HG03280 (cell line): Measurements from ENCODE around the gene PKD2L2.
"Not testable (repeated sequence)": the region's sequence is repeated elsewhere in the genome, so short reads cannot be mapped to it uniquely, and the experiment has no call there.

Experiments
- ATAC-seq: cut with Tn5 transposase; IDR thresholded peaks from one replicate; pipeline ENCODE4 v1.9.1; 2021; ENCODE audit warnings: mild to moderate bottlenecking, moderate library complexity; ENCODE audit not compliant: unreplicated experiment

Gene PKD2L2

GRCh38 chr5:137954131-137954879 is 65.0 kb downstream of the PKD2L2 start:
- ATAC-seq: no peak

- ATAC-seq: no peak
Measured at GRCh38 chr5:137957948-137958347, 68.7 kb downstream of the PKD2L2 start.

- no peak for ATAC-seq
Measured at GRCh38 chr5:137959488-137959887, 70.2 kb downstream of the PKD2L2 start.

GRCh38 chr5:137960141-137960540 is 70.9 kb downstream of the PKD2L2 start:
- no peak for ATAC-seq

- ATAC-seq: no peak
Measured at GRCh38 chr5:137960819-137961218, 71.6 kb downstream of the PKD2L2 start.

GRCh38 chr5:137970384-137970783 is 81.1 kb downstream of the PKD2L2 start:
- not testable (repeated sequence) for ATAC-seq

GRCh38 chr5:137975208-137975607 is 86.0 kb downstream of the PKD2L2 start:
- ATAC-seq: no peak

- no peak for ATAC-seq
Measured at GRCh38 chr5:137989419-137989818, 100.2 kb downstream of the PKD2L2 start.
